Gastroesophageal sphincter (tissue), 4 donors: ENCODE data around the gene FGGY. TPM values are rescaled to one million over a fixed set of nuclear protein-coding genes. Genes with fewer than 3 reads are reported as not detected.

Experiments
- ATAC-seq: fragments of 150-250 bp; one replicate; pipeline ENCODE4 v1.9.1; 2016; ENCODE audit warnings: mild to moderate bottlenecking, moderate library complexity
- H3K27ac ChIP-seq, 4 donors: fragments of 200-600 bp; sonication (generic) in 3 of 4; 1 replicate in 3 of 4; 2 replicates in 1 of 4; pipeline ENCODE4 v1.5.1; 2016 to 2019
- H3K27me3 ChIP-seq: fragments of 200-600 bp; sonication (generic); one replicate; pipeline ENCODE4 v1.5.1; 2019
- H3K36me3 ChIP-seq, 2 donors: fragments of 200-600 bp; sonication (generic); one replicate each; pipeline ENCODE4 v1.5.1; 2019; ENCODE audit warnings: control low read depth in 1 of 2
- H3K4me1 ChIP-seq, 3 donors: fragments of 200-600 bp; sonication (generic); 1 replicate in 2 of 3; 2 replicates in 1 of 3; pipeline ENCODE4 v1.5.1; 2016 to 2019; ENCODE audit warnings: control low read depth in 2 of 3
- H3K4me3 ChIP-seq, 2 donors: fragments of 200-600 bp; sonication (generic); one replicate each; pipeline ENCODE4 v1.5.1; 2019; ENCODE audit warnings: mild to moderate bottlenecking in 1 of 2, moderate library complexity in 1 of 2
- H3K9me3 ChIP-seq, 3 donors: fragments of 200-600 bp; sonication (generic); one replicate each; pipeline ENCODE4 v1.5.1; 2017 to 2019; ENCODE audit warnings: control low read depth in 2 of 3
- EP300 ChIP-seq: sonication (generic); formaldehyde crosslinking; IDR thresholded peaks from one replicate; pipeline ENCODE4 v1.6.1; 2017; ENCODE audit warnings: antibody characterized with exemption, mild to moderate bottlenecking
- POLR2A ChIP-seq, 2 donors: fragments of 450-650 bp; IDR thresholded peaks; one replicate each; pipeline ENCODE4 v1.6.1; 2017; ENCODE audit warnings: antibody characterized with exemption in 2 of 2, mild to moderate bottlenecking in 2 of 2, moderate library complexity in 1 of 2
- POLR2AphosphoS5 ChIP-seq: sonication (generic); formaldehyde crosslinking; IDR thresholded peaks from one replicate; pipeline ENCODE4 v1.6.1; 2017; ENCODE audit warnings: antibody characterized with exemption
- WGBS, 2 donors: methylation state at CpG; one replicate each; pipeline ENCODE4 v1.1.5; 2018; ENCODE audit warnings: low coverage in 1 of 2; 5-methylcytosine and 5-hydroxymethylcytosine counted together
- total RNA-seq, 4 donors: library from RNA; depleted of rRNA; stranded (reverse); fragments of >200 nt; gene quantifications; one replicate each; pipeline ENCODE4 v1.1.0, GENCODE V29; 2016
- TF ChIP-seq, protein P1 (sequence below), 4 experiments: fragments of 200-600 bp in 2 of 4; fragments of 450-650 bp in 2 of 4; sonication (generic) in 1 of 4; IDR thresholded peaks; one replicate each; pipeline ENCODE4 v1.5.1; 2017 to 2019; ENCODE audit warnings: antibody characterized with exemption in 4 of 4, mild to moderate bottlenecking in 2 of 4, moderate library complexity in 2 of 4

The FGGY gene
- total RNA-seq, 4 donors from 2014 or later, result 19.0 to 29.6 (median 25.2) TPM

DNA sequence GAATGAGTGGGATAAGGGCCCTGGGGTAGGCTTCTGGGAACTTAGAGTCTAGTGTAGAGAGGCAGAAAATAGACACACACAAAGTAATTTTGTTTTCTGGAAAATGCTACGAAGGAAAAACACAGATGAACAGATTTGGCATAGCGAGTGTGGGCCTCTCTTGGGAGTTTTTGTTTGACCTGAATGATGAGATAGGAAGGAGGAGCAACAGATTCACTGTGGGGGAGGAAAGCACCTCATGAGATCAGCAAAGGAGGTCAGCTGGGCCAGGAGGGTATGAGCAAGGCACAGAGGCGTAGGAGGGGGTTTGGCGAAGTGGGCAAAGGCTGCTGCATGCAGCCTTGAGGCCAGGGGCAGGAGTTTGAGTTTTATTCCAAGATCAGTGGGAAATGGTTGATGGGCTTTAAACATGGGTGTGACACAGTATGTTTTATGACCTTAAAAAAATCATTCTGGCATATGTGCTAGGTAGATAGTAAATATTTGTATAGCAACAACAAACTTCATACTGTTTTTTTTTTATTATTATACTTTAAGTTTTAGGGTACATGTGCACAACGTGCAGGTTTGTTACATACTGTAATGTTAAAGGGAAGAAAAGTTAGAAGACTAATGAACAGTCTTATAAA, 57.9 kb downstream of the FGGY start:
- Histone ChIP-seq H3K27me3 (no peaks in the 10 kb centered on the region), H3K36me3 (no peaks in the 10 kb centered on the region), H3K27ac (peak overlapping the region in 2 of 4 donors; percentile 12 to 48), H3K4me1 (peaks cover 0 to 32% (median 16%) of the 10 kb centered on the region in 3 donors), H3K4me3 (no peak overlapping the region), H3K9me3 (no peaks in the 10 kb centered on the region)
- TF ChIP-seq, protein P1, sequence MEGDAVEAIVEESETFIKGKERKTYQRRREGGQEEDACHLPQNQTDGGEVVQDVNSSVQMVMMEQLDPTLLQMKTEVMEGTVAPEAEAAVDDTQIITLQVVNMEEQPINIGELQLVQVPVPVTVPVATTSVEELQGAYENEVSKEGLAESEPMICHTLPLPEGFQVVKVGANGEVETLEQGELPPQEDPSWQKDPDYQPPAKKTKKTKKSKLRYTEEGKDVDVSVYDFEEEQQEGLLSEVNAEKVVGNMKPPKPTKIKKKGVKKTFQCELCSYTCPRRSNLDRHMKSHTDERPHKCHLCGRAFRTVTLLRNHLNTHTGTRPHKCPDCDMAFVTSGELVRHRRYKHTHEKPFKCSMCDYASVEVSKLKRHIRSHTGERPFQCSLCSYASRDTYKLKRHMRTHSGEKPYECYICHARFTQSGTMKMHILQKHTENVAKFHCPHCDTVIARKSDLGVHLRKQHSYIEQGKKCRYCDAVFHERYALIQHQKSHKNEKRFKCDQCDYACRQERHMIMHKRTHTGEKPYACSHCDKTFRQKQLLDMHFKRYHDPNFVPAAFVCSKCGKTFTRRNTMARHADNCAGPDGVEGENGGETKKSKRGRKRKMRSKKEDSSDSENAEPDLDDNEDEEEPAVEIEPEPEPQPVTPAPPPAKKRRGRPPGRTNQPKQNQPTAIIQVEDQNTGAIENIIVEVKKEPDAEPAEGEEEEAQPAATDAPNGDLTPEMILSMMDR (IDR thresholded peaks at IDR 0.05), result no peak
- TF ChIP-seq EP300 (no peak), POLR2A (IDR thresholded peaks at IDR 0.05) (no peak), POLR2AphosphoS5 (no peak)
- WGBS, 2 donors, result 60 to 68% methylated on average over 5 of the region's 5 CpGs
- ATAC-seq, result peak; percentile 49

DNA sequence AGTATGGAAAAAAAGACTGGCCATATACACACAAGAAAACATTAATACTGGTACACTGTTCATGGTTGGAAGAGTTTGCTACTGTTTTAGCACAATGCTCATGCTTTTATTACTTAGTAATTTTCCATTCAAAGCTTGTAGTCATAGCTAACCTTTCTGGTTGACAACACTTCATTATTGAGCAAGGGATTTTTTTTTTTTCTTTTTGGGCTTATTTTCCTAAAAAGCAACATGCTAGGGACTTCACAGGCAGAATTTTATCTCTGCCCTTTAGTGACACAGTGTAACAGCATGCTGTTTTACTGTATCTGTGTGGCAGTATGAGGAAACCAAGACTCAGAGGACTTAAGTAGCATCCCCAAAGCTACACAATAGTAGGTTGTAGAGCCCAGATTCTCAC, 58.5 kb downstream of the FGGY start:
- H3K27me3 ChIP-seq, result no peaks in the 10 kb centered on the region
- TF ChIP-seq, protein P1 (IDR thresholded peaks at IDR 0.05), result no peak
- TF ChIP-seq POLR2A (IDR thresholded peaks at IDR 0.05) (no peak), POLR2AphosphoS5 (no peak), EP300 (no peak)
- no peak overlapping the region for H3K4me3 ChIP-seq
- peaks cover 0 to 32% (median 16%) of the 10 kb centered on the region in 3 donors for H3K4me1 ChIP-seq
- H3K36me3 ChIP-seq, result no peaks in the 10 kb centered on the region
- H3K9me3 ChIP-seq, result no peaks in the 10 kb centered on the region
- H3K27ac ChIP-seq, result peak overlapping the region in 1 of 4 donors; percentile 48
- ATAC-seq, result peak; percentile 67

DNA sequence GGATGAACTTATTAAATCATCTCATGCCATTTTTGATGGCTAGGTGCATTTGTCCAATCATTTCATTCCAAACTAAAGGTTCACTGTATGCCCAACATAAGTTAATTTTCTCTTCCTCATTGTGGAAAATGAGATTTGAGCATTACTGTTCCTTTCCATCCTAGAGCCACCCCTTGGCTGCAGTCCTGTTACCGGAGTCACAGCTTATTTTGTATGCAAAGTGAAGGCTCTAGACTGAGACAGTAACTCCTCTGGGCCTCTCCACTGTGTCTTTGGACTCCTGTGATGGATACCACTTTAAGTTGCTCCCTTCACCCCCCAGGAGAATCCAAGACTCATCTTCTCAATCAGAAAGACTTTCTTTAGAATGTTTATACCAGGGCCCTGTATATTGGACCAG, 59.7 kb downstream of the FGGY start:
- H3K4me3 ChIP-seq, result no peak overlapping the region
- TF ChIP-seq POLR2A (IDR thresholded peaks at IDR 0.05) (no peak), EP300 (no peak), POLR2AphosphoS5 (no peak)
- TF ChIP-seq, protein P1 (IDR thresholded peaks at IDR 0.05), result no peak
- no peaks in the 10 kb centered on the region for H3K9me3 ChIP-seq
- no peaks in the 10 kb centered on the region for H3K27me3 ChIP-seq
- 36 to 38% methylated on average over 1 of the region's 1 CpG for WGBS, 2 donors
- H3K36me3 ChIP-seq, result no peaks in the 10 kb centered on the region
- ATAC-seq, result no peak
- H3K27ac ChIP-seq, result no peak overlapping the region
- H3K4me1 ChIP-seq, result peaks cover 0 to 32% (median 16%) of the 10 kb centered on the region in 3 donors

DNA sequence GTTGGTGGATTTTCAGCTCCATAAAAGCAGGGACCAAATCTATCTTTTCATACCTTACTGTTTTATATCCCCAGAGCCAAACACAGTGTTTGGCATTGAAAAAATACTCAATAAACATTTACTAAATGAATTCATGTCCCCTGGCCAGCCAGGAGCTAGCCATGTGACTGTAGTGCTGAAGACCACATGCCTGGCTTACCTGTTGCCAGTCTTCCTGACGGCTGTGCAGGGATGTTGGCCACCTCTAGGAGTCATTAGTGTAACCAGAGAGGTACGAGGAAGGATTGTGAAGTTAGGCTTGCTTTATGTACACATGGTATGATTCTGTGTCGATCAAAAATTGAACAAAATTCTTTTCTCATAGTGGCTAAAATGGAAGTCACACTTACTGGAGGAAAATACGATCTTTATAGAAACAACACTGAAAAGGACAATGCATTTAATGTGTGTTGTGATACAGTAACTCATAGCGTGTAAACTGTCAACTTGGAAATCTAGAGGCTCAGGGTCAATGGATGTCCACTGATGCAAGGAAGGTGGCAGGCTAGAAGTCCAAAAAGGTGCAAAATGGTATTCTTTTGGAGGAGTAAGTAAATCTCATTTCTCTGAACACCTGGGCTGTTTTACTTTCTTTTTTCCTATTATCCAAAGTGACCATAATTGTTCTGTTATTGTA, 60.9 kb downstream of the FGGY start:
- Histone ChIP-seq H3K4me3 (no peak overlapping the region), H3K27me3 (no peaks in the 10 kb centered on the region), H3K36me3 (no peaks in the 10 kb centered on the region), H3K9me3 (no peaks in the 10 kb centered on the region), H3K27ac (no peak overlapping the region), H3K4me1 (peaks cover 0 to 32% (median 16%) of the 10 kb centered on the region in 3 donors)
- TF ChIP-seq POLR2AphosphoS5 (no peak), EP300 (no peak), POLR2A (IDR thresholded peaks at IDR 0.05) (no peak)
- TF ChIP-seq, protein P1 (IDR thresholded peaks at IDR 0.05), result no peak
- WGBS, 2 donors, result 89 to 97% methylated on average over 4 to 5 of the region's 5 CpGs
- ATAC-seq, result no peak

DNA sequence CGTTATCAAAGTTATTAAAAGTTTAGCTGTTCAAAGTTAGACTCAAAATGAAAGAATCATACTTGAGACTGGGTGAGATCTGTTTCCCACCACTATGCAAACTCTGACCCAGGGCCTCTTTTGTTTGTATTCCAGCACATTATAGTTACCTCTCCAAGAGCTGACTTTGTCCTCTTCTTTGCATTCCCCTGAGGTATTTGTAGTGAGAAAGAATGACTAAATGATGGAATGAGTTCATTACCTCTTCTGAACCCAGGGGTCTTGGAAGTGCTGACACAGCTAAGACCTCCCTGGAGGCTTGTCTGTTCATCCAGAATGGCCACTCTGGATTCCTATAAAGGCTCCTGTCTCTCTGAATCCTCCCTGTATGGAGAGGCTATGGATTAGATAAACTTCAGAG, 62.4 kb downstream of the FGGY start:
- no peak overlapping the region for H3K4me3 ChIP-seq
- no peaks in the 10 kb centered on the region for H3K9me3 ChIP-seq
- peaks cover 0 to 29% (median 15%) of the 10 kb centered on the region in 3 donors for H3K4me1 ChIP-seq
- no peaks in the 10 kb centered on the region for H3K27me3 ChIP-seq
- no peaks in the 10 kb centered on the region for H3K36me3 ChIP-seq
- ATAC-seq, result no peak
- TF ChIP-seq POLR2A (IDR thresholded peaks at IDR 0.05), result no peak
- TF ChIP-seq EP300, result no peak
- TF ChIP-seq, protein P1 (IDR thresholded peaks at IDR 0.05), result no peak
- H3K27ac ChIP-seq, result no peak overlapping the region
- WGBS, 2 donors, result 84 to 88% methylated on average over 1 of the region's 1 CpG
